ENCODE results near the gene KRT8.

The KRT8 gene

DNA sequence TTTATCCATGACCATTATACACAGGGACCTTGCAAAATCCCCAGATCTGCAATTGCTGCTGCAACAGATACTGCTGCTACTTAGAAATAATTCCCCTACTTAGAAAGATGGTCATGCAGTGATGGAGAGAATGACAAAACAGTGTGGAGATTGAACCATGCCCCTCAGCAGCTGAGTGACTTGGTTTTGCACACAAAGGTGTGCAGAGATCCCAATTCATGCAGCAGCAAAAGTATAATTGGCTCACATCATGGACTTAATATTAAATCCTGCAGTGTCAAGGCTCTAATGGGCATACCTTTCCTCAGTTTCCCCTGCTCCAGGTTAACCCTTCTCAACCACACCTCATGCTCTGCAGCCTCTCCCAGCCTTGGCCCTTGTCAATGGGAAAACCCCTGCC lies 53.1 kb downstream of the KRT8 start:
- in situ Hi-C loops (cut with MboI; ENCODE audit: low sequenced_read_pairs): no loop called here

- in situ Hi-C loops (cut with MboI; ENCODE audit: low sequenced_read_pairs): no loop called here
Observed at GRCh38 chr12:52850681-52851080, 54.2 kb downstream of the KRT8 start.

GRCh38 chr12:52849511-52849910 lies 55.4 kb downstream of the KRT8 start:
- in situ Hi-C loops (cut with MboI; ENCODE audit: low sequenced_read_pairs): no loop called here

DNA sequence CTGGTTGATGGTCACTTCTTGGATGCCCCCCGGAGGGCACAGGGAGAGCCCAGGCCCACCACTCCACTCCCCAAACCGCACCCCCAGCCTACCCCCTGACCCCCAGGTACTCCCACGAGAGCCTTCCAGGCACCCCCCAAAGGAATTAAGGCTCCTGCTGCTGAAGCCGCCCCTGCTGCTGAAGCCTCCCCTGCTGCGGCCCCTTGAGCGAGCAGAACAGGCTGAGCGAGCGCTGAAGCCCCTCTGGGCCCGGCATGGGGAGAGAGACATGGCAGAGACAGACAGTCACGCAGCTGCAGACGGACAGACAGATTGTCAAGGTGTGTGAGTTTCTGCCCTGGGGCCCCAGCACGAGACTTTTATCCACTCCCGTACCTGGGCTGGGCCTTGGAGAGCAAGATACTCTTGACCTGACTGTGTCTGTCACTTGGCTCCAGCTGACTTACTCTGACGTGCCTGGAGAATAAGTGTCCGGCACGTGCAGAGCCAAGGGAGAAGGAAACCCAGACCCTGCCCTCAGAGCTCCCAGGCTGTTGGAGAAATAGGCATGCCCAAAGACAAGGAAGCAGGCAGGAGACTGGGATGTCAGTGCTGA lies 56.1 kb downstream of the KRT8 start, which contains the start of gene KRT78:
KRT78 (minus strand) TSS at position 334 of the 595 bp plus-strand sequence; CDS start at position 270, 64 bp downstream.
- in situ Hi-C loops (cut with MboI; ENCODE audit: low sequenced_read_pairs): no loop called here

DNA sequence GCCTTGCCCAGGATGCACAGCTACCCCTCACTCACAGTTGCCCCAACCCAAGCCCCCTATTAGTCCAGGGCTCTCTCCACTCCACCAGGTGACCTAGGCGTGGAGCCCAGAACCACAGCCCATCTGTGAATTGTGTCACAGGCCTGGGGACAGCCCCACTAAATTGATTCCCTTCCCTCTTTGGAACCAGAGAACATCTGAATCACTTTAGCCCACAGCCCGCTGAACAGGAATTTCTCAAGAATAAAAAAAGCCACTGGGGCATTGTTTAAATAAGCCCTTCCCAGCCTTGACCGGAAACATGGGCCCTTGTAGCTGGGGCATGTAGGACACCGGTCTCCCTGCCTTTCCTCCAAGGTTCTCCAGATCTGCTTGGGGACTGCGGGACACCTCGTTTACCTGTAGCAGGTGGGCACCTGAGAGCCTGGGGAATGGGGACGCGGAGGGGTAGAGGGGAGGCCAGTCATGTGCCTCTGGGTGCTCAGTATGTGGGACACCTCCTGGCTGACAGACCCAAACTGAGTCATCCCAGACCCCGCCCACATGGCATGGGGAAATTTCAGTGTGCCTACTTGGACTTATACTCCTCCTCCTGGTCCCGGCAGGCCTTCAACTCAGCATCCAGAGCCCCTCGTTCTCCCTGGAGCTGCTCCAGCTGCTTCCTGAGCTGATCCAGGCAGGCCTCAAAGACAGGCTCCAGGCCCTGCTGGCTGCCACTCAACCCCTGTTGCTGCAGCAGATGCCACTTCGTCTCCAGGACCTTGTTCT lies 57.4 kb downstream of the KRT8 start:
- in situ Hi-C loops (cut with MboI; ENCODE audit: low sequenced_read_pairs): no loop called here
